D721Med (cell line): ENCODE data around the gene CCDC187.
"Not testable (repeated sequence)": the region's sequence is repeated elsewhere in the genome, so short reads cannot be mapped to it uniquely, and the experiment has no call there.

Source experiments
- DNase-seq: peaks from one replicate; pipeline ENCODE4 v3.0.0; 2011; ENCODE audit warnings: low spot score; ENCODE audit not compliant: insufficient read length
- FAIRE-seq: peaks from 2 replicates; lab custom pipeline; 2011; peaks lifted over from hg19 to GRCh38; lab: Jason Lieb, UNC
- CTCF ChIP-seq: IDR thresholded peaks from 2 replicates; pipeline ENCODE4 v1.5.1; 2012; ENCODE audit warnings: mild to moderate bottlenecking, control low read depth; ENCODE audit not compliant: insufficient read depth; ENCODE audit errors: missing control alignments

The CCDC187 gene

GRCh38 chr9:136241542-136241941 lies 62.4 kb downstream of the CCDC187 start:
- TF ChIP-seq CTCF: no peak
- FAIRE-seq: no peak
- DNase-seq: no peak

- TF ChIP-seq CTCF: no peak
- no peak for FAIRE-seq
- DNase-seq: no peak
These were observed 63.0 kb downstream of the CCDC187 start for GRCh38 chr9:136240941-136241340.

GRCh38 chr9:136239983-136240330 lies 63.9 kb downstream of the CCDC187 start:
- no peak for DNase-seq
- no peak for TF ChIP-seq CTCF
- FAIRE-seq: no peak

GRCh38 chr9:136239135-136239982 lies 64.5 kb downstream of the CCDC187 start:
- FAIRE-seq: no peak
- no peak for TF ChIP-seq CTCF
- no peak for DNase-seq

- TF ChIP-seq CTCF: no peak
- DNase-seq (no peak), FAIRE-seq (no peak)
These were observed 65.6 kb downstream of the CCDC187 start for GRCh38 chr9:136238342-136238732.

- FAIRE-seq: no peak
- TF ChIP-seq CTCF: no peak
- DNase-seq: no peak
These were observed 66.2 kb downstream of the CCDC187 start for GRCh38 chr9:136237486-136238341.

GRCh38 chr9:136236471-136237410 lies 67.2 kb downstream of the CCDC187 start:
- not testable (repeated sequence) for FAIRE-seq, DNase-seq
